Psoas muscle (tissue), 8 donors: ENCODE measurements around the gene NFKBIZ. TPM values are rescaled to one million over a fixed set of nuclear protein-coding genes. Genes with fewer than 3 reads are reported as not detected.

Source experiments
- ATAC-seq, 4 donors: fragments of 200-7000 bp; cut with Tn5 transposase; one replicate each; pipeline ENCODE4 v1.9.1; 2020; ENCODE audit warnings: moderate library complexity in 3 of 4, mild to moderate bottlenecking in 2 of 4
- DNase-seq, 2 donors: peaks; one replicate each; pipeline ENCODE4 v3.0.0-alpha.2; 2020
- H3K27ac ChIP-seq: fragments of 200-600 bp; one replicate; pipeline ENCODE4 v1.8.0; 2022
- H3K27me3 ChIP-seq, 3 donors: fragments of 200-600 bp in 1 of 3; one replicate each; pipeline versions ENCODE4 v1.6.1 to v1.8.0; 2013 to 2022; ENCODE audit warnings: low read length in 2 of 3, mild to moderate bottlenecking in 2 of 3, moderate library complexity in 1 of 3; ENCODE audit not compliant: insufficient read depth in 3 of 3
- H3K36me3 ChIP-seq, 2 donors: fragments of 200-600 bp in 1 of 2; one replicate each; pipeline versions ENCODE4 v1.6.1 to v1.8.0; 2013 to 2022; ENCODE audit warnings: low read depth in 1 of 2, mild to moderate bottlenecking in 1 of 2, moderate library complexity in 1 of 2; ENCODE audit not compliant: insufficient read depth in 1 of 2
- H3K4me1 ChIP-seq: fragments of 200-600 bp; one replicate; pipeline ENCODE4 v1.8.0; 2022
- H3K4me3 ChIP-seq: fragments of 200-600 bp; one replicate; pipeline ENCODE4 v1.8.0; 2022; ENCODE audit warnings: mild to moderate bottlenecking
- H3K9me3 ChIP-seq: fragments of 200-600 bp; one replicate; pipeline ENCODE4 v1.8.0; 2022
- WGBS, 3 donors: extraction: QIAGEN DNeasy Blood & Tissue Kit; methylation state at CpG; one replicate each; pipeline versions ENCODE4 v1.1.6 to v1.1.7; 2013; 5-methylcytosine and 5-hydroxymethylcytosine counted together
- intact Hi-C, 2 donors: fragments of 100-400 bp; cut with DNase I; formaldehyde crosslinking; loops; one replicate each; pipeline versions ENCODE4 v1.11.0 to v1.14.2; 2022
- polyA plus RNA-seq, 3 donors: library from polyadenylated mRNA; stranded (reverse); fragments of 200-250 nt; gene quantifications; one replicate each; pipeline ENCODE4 v1.2.3, GENCODE V29; 2013
- total RNA-seq, 4 donors: library from RNA; stranded (reverse); fragmentation: NEBNext Ultra II Directional in 2 of 4; extraction: Animal tissue kit (Norgen Biotek cat#: 25700) in 2 of 4; gene quantifications; one replicate each; pipeline versions ENCODE4 v1.2.1 to v1.2.4, GENCODE V29; 2021 to 2023
- TF ChIP-seq, protein P1 (sequence below): fragments of 200-600 bp; IDR thresholded peaks from one replicate; pipeline ENCODE4 v1.8.0; 2022; ENCODE audit warnings: antibody characterized with exemption
- donor health status: healthy with polysubstance abuse.
- donor health status: DM: no; HTN: no; CAD: no; lungs with moderate emphysema.
- donor health status: Bipolar disorder and iron deficiency.
- donor health status: healthy.
- donor health status: DM: yes; HTN: yes; CAD: no.
- donor health status: DM: no; HTN: no; CAD: no.
- donor health status: DM: no; HTN: no; CAD: no.
- donor health status: DM: yes; HTN: yes; CAD: no.

The NFKBIZ gene
- total and polyA plus RNA-seq, 7 donors: 3.0 to 12.5 (median 8.6) TPM

DNA sequence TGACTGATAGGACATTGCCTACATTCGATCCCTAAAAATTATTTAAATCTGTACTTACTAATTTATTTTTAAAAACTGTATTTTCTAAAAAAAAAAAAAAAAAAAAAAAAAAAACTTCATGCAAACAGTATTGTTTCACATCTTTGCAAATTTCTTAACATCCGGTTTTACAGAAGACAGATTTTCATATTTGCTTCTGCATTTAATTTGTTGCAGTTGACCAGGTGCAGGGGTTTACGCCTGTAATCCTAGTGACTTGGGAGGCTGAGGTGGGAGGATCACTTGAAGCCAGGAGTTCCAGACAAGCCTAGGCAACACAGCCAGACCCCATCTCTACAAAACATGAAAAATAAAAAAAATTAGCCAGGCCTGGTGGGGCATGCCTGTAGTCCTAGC is 6.4 kb upstream of the NFKBIZ start:
- H3K27ac ChIP-seq: no peak overlapping the region
- H3K4me1 ChIP-seq: no peaks in the 10 kb centered on the region
- intact Hi-C loops: no loop called here
- no peaks in the 10 kb centered on the region for H3K36me3 ChIP-seq
- TF ChIP-seq, protein P1, sequence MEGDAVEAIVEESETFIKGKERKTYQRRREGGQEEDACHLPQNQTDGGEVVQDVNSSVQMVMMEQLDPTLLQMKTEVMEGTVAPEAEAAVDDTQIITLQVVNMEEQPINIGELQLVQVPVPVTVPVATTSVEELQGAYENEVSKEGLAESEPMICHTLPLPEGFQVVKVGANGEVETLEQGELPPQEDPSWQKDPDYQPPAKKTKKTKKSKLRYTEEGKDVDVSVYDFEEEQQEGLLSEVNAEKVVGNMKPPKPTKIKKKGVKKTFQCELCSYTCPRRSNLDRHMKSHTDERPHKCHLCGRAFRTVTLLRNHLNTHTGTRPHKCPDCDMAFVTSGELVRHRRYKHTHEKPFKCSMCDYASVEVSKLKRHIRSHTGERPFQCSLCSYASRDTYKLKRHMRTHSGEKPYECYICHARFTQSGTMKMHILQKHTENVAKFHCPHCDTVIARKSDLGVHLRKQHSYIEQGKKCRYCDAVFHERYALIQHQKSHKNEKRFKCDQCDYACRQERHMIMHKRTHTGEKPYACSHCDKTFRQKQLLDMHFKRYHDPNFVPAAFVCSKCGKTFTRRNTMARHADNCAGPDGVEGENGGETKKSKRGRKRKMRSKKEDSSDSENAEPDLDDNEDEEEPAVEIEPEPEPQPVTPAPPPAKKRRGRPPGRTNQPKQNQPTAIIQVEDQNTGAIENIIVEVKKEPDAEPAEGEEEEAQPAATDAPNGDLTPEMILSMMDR: no peak
- no peaks in the 10 kb centered on the region for H3K27me3 ChIP-seq
- WGBS, 3 donors: 80 to 95% (median 94%) methylated on average over 3 of the region's 3 CpGs
- H3K9me3 ChIP-seq: no peaks in the 10 kb centered on the region
- no peak for ATAC-seq
- no peak overlapping the region for H3K4me3 ChIP-seq
- DNase-seq: no peak

DNA sequence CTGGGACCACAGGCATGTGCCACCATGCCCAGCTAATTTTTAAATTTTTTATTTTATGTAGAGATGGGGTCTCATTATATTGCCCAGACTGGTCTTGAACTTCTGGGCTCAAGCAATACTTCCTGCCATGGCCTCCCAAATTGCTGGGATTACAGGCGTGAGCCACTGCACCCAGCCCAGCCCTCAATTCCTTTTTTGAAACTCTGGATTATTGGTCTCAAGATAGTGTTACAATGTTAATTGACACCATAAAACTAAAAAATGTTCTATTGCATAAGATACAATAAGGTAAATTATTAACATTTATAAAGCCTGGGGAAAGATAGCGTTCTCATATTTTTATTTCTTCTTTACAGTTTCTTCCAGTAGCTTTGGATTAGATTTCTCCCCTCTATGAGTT is 3.9 kb upstream of the NFKBIZ start:
- Histone ChIP-seq H3K36me3 (no peaks in the 10 kb centered on the region), H3K4me3 (no peak overlapping the region), H3K4me1 (no peaks in the 10 kb centered on the region), H3K9me3 (no peaks in the 10 kb centered on the region), H3K27me3 (no peaks in the 10 kb centered on the region), H3K27ac (no peak overlapping the region)
- no peak for ATAC-seq
- DNase-seq: no peak
- WGBS, 3 donors: 97 to 99% (median 98%) methylated on average over 2 of the region's 2 CpGs
- TF ChIP-seq, protein P1: no peak
- intact Hi-C loops: no loop called here

DNA sequence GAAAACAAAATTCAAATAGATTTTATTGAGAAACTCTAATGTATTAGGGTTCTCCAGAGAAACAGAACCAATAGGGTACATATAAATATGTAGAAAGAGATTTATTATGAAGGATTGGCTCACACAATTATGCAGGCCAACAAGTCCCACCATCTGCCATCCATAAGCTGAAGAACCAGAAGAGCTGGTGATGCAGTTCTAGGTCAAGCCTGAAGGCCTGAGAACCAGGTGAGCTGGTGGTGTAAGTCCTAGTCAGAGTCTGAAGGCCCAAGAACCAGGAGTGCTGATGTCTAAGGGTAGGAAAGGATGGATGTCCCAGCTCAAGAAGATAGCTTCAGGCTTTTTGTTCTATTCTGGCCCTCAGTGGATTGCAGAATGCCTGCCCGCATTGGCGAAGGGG is 2.6 kb upstream of the NFKBIZ start:
- Histone ChIP-seq H3K27me3 (no peaks in the 10 kb centered on the region), H3K4me3 (no peak overlapping the region), H3K36me3 (peaks cover under 1 to 1% of the 10 kb centered on the region in 2 donors), H3K4me1 (no peaks in the 10 kb centered on the region), H3K27ac (no peak overlapping the region), H3K9me3 (no peaks in the 10 kb centered on the region)
- 95 to 97% (median 96%) methylated on average over 2 of the region's 2 CpGs for WGBS, 3 donors
- ATAC-seq (no peak), DNase-seq (no peak)
- intact Hi-C loops: no loop called here
- TF ChIP-seq, protein P1: no peak

DNA sequence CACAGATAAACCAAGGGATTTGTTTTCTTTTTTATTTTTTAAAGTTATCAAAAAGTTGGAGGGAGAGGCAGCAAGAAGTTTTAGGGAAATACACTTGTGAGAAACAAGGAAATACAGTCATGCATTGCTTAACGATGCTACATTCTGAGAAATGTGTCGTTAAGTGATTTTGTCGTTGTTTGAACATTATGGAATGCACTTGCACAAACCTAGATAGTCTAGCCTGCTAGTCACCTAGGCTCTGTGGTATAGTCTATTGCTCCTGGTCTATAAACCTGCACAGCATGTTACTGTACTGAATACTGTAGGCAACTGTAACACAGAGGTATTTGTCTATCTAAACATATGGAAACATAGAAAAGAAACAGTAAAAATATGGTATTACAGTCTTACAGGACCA is 2.0 kb upstream of the NFKBIZ start:
- Histone ChIP-seq H3K27me3 (no peaks in the 10 kb centered on the region), H3K9me3 (no peaks in the 10 kb centered on the region), H3K36me3 (peaks cover 4 to 7% of the 10 kb centered on the region in 2 donors), H3K27ac (no peak overlapping the region), H3K4me3 (no peak overlapping the region), H3K4me1 (no peaks in the 10 kb centered on the region)
- intact Hi-C loops: no loop called here
- TF ChIP-seq, protein P1: no peak
- 85 to 97% (median 95%) methylated on average over 3 of the region's 3 CpGs for WGBS, 3 donors
- no peak for ATAC-seq
- no peak for DNase-seq

DNA sequence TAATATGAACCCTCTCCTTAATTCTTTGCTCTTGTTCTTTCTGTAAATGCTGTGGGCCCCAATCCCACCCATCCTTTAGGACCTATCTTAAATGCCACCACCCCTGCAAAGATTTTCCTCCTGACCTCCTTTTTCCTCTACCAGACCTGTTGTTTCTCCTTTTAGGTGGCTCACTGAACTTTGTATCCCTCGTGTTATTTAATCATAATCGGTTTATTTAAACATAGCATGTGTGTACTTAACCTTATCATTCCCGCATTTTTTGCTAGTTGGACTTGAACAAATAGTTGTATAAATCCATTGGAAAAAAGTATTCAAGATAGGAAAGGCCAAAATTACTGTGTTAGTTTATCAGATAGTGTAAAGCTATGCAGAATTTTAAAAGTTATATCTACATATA is 988 bp upstream of the NFKBIZ start:
- TF ChIP-seq, protein P1: no peak
- H3K27me3 ChIP-seq: no peaks in the 10 kb centered on the region
- H3K4me3 ChIP-seq: peak overlapping the region; percentile 96
- peaks cover 4 to 17% of the 10 kb centered on the region in 2 donors for H3K36me3 ChIP-seq
- H3K4me1 ChIP-seq: no peaks in the 10 kb centered on the region
- ATAC-seq (no peak), DNase-seq (no peak)
- peak overlapping the region; percentile 97 for H3K27ac ChIP-seq
- H3K9me3 ChIP-seq: no peaks in the 10 kb centered on the region
- intact Hi-C loops: no loop called here
- WGBS, 3 donors: 55 to 74% (median 60%) methylated on average over 3 of the region's 3 CpGs
